Stimulated activated CD4-positive, alpha-beta T cell treated with anti-CD3 and anti-CD28 coated beads, Interleukin-4, amount 100 ng/mL, for 4 hours (primary cell): ENCODE measurements around the gene ARRB2.

Experiments used
- DNase-seq, 2 experiments: peaks; one replicate each; pipeline ENCODE4 v3.0.0-alpha.2; 2020

ARRB2 gene

GRCh38 chr17:4768298-4768697 lies 57.9 kb downstream of the ARRB2 start:
- DNase-seq: no peak

DNA sequence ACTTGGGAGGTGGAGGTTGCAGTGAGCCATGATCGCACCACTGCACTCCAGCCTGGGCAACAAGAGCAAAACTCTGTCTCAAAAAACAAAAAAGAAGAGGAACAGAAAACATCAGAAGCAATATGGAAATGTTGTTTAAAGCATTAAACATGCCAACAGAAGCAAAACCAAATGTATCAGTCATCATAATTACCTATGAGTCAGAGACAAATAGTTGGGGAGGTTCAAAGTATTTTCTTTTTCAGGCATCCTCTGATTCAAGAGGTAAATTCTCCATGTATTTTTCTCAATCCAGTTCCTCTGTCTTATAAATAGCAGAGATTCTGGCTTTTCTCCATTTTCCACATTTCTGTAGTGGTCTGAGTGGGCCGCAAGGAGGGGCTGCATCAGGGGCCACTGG lies 59.2 kb downstream of the ARRB2 start:
- DNase-seq: no peak
